HG03135 (cell line): ENCODE measurements around the gene LGR6.
"Not testable (repeated sequence)": the region's sequence is repeated elsewhere in the genome, so short reads cannot be mapped to it uniquely, and the experiment has no call there.

Experiments
- ATAC-seq: cut with Tn5 transposase; IDR thresholded peaks from one replicate; pipeline ENCODE4 v1.9.1; 2021; ENCODE audit warnings: mild to moderate bottlenecking, moderate library complexity; ENCODE audit not compliant: unreplicated experiment

Gene LGR6

DNA sequence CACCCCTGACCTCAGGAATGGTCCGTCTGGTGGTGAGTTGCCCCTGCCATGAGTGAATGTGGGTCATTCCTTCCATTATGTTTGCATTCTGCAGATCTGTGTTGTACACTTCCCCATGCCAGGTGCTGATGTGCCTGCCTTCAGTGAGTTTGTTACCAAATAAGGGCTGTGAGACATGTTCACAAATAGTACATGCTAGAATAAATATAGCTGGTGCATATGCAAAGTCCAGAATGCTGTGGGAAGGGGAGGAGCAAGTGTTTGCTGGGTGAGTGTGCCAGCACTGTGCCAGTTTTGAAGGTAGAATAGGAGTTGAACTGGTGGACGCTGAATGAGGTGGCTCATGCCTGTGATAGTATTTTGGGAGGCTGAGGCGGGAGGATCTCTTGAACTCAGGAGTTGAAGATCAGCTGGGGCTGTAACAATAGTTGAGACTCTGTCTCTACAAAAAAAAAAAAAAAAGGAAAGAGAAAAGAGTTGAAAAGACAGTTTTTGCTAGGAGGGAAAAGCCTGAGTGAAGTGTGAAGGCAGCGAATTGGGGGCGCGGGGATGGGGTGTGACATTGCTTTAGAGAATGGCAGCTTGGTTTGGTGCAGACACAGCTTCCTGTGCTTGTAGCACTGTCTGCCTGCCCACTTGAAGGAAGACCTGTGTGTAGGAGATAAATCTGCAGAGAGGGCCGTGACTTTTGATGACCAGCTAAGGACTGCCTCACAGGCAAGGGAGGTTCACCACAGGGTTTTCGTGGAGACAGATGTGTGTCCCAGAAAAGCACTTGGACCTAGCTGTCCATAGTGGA lies 61.1 kb downstream of the LGR6 start:
- no peak for ATAC-seq

DNA sequence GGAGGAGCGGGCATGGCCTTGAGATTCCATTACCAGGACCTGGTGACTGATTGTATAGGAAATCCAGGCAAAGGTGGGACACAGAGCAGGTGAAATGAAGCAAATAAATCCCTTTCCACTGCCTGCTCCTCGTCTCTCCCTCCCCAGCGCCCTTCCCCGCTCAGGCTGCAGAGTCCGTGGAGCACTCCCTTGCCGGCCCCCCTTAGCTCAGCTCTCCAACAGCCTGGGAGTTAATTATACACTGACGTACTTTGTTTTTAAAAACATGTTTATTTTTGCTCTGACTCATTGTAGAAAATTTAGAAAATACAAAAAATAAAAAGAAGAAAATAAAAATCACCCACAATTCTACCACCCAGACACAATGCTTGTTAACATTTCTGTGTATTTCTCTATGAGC lies 61.7 kb downstream of the LGR6 start:
- no peak for ATAC-seq

DNA sequence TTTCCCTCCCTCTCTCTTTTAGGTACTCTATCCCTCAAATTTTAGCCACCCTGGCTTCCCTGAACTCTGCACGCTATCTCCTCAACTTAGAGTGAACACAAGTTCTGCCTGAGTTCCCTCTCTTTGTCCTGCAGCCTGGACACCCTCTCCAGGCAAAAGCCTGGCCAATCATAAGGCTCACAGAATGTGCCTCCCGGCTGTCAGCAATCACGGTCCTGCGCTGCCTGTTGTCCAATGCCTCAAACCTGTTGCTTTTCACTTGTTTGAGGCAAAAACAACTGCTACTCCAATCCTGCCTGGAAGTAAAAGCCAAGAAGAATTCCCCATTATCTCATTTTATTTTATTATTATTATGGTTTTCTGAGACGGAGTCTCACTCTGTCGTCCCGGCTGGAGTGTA lies 66.1 kb downstream of the LGR6 start:
- no peak for ATAC-seq

DNA sequence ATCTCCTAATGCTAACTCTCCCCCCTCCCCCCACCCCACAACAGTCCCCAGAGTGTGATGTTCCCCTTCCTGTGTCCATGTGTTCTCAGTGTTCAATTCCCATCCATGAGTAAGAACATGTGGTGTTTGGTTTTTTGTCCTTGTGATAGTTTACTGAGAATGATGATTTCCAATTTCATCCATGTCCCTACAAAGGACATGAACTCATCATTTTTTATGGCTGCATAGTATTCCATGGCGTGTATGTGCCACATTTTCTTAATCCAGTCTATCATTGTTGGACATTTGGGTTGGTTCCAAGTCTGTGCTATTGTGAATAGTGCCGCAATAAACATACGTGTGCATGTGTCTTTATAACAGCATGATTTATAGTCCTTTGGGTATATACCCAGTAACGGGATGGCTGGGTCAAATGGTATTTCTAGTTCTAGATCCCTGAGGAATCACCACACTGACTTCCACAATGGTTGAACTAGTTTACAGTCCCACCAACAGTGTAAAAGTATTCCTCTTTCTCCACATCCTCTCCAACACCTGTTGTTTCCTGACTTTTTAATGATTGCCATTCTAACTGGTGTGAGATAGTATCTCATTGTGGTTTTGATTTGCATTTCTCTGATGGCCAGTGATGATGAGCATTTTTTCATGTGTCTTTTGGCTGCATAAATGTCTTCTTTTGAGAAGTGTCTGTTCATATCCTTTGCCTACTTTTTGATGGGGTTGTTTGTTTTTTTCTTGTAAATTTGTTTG lies 67.8 kb downstream of the LGR6 start:
- ATAC-seq = not testable (repeated sequence)

DNA sequence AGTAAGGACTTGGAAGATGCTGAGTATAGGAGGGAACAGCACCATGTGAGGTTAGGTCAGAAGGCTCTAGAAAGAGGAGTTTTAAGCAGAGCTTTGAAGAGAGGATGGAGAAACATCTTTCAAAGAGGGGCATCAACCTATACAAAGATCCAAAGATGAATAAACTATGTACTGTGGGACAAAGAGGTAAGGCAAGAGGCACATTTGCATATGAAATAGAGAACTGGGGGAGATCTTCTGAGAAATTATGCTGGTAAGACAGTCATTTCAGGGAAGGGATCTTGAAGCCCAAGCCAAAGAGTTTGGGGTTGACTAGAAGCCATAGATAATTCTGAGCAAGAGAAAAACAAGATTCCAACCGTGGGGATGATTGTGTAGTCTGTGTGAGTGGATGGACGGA lies 70.0 kb downstream of the LGR6 start:
- ATAC-seq = no peak

DNA sequence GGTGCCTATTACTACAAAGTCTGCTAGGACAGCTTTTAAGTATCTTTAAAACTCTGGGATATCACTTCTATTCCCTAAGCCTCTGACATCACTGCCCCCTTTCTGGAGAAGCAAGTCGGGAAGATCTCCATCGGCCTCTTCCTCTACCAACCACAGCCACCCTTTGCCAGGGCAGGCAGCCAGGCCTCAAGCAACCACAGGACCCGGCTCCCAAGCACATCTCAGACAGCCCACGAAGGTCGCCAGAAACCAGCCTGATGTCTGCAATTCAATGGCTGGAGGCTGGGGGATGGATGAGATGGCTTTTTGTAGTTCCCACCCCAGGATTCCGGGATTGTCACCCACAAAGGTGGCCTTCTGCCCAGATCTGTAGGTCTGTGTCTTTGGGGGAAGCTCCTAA lies 70.7 kb downstream of the LGR6 start:
- ATAC-seq = no peak

DNA sequence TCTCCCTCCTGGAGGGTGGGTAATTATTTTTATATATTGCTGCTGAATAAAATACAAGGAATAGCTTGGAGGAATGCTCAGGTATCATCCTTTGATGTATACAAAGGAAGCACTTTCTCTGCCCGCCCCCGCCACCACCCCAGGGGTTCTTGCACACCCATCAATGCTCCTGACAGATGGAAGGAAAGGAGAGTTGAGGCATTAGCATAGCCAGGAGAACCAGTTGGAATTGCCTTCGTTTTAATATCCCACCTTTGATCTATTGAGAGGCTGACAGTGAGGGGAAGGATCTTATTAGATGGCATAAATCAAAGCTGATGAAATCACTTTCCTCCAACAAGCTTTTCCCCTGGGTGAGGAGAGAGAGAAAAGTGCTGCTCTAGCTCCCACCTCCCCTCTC lies 71.1 kb downstream of the LGR6 start:
- no peak for ATAC-seq

DNA sequence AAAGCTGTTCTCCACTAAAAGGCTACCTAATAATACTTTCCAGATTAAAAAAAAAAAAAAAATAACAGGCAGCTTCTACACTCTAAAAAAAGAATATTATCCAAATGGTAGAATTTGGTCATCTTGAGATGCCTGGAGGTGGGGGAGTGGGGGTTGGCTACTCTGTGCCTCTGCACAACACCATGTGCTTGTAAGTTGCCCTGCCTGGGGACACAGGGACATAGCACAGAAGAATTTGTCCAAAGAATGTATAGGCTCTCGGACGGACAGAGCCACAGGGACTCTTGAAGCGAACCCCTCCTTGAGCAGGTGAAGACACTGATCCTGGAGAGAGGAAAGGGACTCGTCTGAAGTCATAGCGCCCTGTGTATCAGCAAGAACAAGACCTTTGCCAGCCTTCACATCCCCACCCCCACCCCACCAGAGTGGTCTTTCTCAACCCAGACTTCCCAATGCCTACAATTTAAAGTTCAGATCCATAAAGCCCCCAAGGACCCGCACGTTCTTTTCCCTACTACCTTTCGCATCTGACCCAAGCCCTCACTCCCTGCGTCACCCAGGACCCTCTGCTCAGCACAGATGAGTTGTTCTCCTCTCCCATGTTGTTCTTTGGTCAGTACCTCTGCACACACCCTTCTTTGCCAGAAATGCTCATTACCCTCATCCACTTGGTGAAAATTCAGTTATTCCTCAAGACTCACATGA lies 72.6 kb downstream of the LGR6 start:
- ATAC-seq = no peak

DNA sequence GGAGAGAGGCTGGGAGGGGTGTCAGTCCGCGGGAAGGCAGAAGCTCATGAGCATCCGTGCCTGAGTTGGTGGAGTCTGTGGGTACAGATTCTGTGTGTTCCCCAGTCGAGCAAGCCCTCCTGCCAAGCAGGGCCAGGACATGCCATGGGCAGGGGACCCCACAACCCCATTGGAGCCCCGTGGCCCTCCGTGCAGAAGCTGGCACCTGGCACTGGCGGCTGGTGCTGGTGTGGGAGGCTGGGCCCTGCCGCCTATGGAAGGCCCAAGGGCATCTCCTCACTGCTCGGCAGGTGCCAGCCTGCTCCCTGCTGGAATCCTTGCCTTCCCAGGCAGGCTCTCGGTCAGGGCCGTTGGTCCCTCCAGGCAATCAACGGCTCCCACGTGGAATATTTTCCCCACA lies 74.4 kb downstream of the LGR6 start:
- ATAC-seq = no peak

DNA sequence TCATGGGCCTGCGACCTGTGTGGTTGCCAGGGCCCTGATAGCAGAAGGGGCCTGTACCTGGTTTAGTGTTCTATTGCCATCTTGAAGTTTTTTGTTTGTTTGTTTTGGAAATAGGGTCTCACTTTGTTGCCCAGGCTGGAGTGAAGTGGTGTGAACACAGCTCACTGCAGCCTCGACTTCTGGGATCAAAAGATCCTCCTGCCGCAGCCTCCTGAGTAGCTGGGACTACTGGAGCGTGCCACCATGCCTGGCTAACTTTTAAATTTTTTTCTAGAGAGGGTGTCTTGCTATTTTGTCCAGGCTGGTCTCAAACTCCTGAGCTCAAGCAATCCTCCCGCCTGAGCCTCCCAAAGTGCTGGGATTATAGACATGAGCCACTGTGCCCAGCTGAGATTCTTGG lies 75.2 kb downstream of the LGR6 start:
- no peak for ATAC-seq

DNA sequence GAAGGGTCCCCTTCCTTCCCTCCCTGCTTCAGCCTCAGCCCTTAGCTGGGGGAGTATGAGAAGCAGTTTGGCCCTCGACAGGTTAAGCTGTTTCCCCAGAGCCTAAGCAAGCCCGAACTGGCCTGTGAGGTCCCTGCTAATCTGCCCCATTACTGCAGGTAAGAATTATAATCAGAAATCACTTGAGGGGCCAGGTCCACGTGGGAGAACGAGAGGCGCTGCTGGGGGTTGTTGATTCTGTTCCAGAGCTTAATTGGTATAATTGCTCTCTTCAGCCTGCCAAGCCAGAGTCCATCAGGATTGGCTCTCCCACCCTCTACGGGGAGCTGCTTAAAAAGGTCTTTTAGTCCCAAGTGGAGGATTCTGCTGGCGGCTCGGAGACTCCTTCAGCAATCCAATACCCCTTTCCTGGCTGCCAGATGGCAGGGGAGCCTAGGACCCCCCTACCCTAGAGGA lies 77.3 kb downstream of the LGR6 start:
- ATAC-seq = no peak

DNA sequence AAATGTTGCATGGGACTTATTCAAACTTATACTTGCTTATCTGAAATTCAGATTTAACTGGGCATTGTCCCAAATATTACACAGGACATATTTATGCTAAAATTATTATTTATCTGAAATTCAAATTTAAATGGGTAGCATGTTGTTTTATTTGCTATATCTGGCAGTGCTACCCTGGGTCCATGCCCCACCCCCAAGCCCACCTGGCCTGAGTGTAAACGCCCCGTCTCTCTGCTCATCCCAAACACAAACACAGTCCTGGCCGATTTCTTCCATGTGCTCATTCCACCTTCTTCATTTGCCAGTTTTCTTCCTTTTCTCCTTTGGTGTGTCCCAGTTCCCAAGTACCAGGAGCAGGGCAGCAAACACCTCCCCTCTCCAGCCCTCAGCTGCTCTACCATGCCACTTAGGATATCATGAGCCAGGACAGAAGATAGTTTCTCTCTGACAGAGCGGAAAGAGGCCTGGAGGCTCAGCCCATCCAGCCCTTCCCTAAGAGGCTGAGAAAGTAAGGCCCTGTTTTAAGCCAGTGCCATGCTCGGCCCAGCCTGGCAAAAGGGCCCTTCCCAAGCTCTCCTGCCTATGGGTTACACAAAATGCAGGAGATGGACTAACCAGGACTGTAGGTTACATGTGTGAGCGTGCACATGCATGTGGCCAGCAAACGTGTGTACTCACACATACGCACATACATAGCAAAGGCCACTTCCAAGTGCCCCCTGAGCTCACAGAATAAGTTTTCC lies 78.7 kb downstream of the LGR6 start:
- ATAC-seq = no peak

DNA sequence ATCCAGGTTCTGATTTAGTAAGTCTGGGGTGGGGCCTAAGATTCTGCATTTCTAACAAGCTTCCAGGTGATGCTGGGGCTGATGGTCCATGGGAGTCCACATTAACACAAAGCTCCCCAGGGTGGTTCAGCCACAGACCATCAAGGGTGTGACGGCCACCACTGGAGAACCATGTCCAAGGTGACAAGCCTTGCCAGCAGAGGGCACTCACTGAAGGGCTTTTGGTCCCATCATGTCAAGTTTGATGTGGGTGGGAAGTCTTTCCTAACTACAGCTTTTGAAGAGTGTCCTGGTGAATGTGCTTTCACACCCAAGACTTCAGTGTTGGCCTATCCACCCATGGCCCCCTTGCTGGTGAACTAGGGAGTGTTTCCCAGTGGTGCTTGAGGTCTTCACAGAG lies 81.0 kb downstream of the LGR6 start:
- ATAC-seq = no peak

DNA sequence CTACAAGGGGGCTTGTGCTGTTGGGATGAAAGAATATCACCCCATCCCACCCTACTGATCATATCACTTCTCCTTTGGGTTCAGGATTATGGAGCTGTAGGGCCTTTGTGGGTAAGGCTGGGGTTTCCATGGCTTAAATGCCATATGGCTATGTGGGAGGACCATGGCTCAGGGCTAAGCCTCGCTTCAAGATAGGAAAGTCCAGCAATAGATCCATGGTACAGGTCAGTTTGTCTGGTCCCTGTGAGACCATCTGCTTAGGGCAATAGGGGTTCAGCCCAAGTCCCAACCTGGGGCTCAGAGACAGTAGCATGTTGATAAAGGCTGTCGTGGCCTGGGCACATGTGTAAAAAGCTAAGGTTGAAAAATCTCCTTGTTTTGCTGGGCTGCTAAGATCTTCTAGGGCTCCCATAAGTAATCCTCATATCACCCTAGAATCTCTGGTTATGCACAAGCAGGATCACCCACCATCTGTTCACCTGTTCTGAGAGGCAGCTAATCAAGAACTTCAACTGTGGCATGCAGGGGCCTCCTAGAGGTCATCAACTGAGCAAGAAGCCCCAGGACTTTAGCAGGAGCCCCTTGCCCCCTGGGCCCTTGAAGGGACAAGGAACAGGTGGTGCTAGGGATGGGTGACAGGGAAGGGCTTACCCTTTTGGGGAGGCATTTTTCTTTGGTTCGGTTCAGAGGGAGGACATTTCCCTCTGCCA lies 81.6 kb downstream of the LGR6 start:
- no peak for ATAC-seq

DNA sequence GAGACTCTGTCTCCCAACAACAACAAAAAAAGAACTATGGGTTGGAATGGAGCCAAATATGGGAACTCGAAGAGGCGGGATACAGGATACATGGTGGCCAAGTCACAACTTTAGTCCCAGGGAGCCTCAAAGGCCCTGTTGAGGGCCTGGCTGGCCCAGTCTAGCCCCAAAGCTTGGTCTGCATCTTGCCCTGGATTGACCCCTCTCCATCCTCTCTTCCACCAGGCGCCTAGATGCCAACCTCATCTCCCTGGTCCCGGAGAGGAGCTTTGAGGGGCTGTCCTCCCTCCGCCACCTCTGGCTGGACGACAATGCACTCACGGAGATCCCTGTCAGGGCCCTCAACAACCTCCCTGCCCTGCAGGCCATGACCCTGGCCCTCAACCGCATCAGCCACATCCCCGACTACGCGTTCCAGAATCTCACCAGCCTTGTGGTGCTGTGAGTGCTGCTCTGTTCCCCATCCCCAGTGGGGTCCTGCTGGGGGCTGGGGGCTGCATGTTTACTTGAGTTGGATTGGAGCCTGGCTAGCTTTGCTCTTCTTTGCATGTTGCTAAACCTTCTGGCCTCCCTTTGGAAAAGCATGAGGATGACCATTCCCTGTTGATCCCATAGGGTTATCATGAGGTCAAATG lies 82.6 kb downstream of the LGR6 start:
- ATAC-seq = no peak

DNA sequence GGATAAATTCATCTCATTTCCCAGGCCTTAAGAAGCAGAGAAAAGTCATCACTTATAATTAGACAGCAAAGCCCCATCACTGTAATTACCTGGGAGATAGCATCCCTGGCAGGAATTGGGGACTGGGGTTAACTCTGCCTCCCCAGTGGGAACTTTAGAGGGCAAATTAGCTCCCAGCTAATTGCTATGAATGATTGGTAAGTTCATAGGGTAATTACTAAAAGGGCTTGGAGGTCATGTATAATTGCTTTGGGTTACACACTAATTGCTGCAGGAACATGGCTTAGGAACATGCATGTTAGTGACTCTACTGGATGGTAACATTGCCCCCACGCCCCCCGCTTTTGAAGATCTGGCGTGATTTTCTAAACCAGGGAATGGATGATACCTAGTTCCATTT lies 83.3 kb downstream of the LGR6 start:
- no peak for ATAC-seq

DNA sequence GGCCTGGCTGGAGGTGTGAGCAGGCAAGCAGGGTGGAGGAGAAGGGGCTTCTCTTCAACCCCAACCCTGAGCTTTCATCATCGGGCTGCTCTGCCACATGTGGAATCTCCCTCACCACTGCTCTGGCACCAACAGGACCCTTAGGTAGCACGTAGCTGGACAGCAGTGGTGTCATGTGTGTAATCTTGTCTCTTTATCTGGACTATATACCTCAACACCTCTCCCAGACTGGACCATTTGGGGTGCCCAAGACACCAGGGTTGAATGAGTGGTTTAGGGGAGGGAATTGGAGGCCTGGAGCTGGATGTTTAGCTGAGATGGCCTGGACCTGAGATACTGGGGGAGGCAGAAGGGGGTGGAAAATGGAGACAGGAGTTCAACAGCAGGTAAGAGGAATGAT lies 85.2 kb downstream of the LGR6 start:
- no peak for ATAC-seq

DNA sequence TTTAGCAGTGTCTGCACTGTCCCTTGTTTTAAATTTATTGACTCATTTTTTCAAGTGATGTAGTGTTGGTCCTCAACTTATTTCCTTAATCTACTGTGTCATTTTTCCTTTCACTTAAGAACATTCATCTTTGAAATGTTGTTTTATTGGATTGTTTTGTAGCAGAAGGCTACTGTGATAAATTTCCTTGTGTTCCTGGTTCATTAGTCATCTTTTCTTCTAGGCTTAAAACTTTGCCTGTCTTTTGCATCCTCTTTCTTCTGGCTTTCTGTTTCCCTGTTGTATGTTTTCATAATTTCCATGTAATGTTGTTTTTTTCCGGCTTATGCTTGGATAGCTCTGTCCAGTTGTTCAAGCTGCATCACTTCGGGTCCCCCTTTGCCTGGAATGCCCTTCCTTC lies 86.2 kb downstream of the LGR6 start:
- ATAC-seq = no peak

DNA sequence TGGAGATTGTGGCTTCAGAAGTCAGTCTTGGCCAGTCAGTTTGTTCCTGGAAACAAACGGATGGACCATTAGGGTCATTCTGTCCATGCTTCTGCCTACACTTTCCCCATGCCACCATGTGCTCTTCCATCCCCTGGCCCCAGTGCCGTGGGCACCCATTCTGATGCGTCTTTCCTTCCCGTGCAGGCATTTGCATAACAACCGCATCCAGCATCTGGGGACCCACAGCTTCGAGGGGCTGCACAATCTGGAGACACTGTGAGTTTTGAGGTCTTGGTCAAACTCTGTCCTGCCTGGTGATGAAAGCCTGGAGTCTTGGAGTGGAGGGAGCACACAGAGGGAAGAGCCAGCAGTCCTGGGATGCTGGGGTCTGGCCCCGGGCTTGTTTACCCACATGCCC lies 87.0 kb downstream of the LGR6 start:
- no peak for ATAC-seq
